HG02642 (cell line): ENCODE data around the gene FGF6.
"Not testable (repeated sequence)": the region's sequence is repeated elsewhere in the genome, so short reads cannot be mapped to it uniquely, and the experiment has no call there.

Source experiments
- ATAC-seq: cut with Tn5 transposase; IDR thresholded peaks from one replicate; pipeline ENCODE4 v1.9.1; 2021; ENCODE audit warnings: mild to moderate bottlenecking; ENCODE audit not compliant: unreplicated experiment, poor library complexity

Gene FGF6, protein sequence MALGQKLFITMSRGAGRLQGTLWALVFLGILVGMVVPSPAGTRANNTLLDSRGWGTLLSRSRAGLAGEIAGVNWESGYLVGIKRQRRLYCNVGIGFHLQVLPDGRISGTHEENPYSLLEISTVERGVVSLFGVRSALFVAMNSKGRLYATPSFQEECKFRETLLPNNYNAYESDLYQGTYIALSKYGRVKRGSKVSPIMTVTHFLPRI

DNA sequence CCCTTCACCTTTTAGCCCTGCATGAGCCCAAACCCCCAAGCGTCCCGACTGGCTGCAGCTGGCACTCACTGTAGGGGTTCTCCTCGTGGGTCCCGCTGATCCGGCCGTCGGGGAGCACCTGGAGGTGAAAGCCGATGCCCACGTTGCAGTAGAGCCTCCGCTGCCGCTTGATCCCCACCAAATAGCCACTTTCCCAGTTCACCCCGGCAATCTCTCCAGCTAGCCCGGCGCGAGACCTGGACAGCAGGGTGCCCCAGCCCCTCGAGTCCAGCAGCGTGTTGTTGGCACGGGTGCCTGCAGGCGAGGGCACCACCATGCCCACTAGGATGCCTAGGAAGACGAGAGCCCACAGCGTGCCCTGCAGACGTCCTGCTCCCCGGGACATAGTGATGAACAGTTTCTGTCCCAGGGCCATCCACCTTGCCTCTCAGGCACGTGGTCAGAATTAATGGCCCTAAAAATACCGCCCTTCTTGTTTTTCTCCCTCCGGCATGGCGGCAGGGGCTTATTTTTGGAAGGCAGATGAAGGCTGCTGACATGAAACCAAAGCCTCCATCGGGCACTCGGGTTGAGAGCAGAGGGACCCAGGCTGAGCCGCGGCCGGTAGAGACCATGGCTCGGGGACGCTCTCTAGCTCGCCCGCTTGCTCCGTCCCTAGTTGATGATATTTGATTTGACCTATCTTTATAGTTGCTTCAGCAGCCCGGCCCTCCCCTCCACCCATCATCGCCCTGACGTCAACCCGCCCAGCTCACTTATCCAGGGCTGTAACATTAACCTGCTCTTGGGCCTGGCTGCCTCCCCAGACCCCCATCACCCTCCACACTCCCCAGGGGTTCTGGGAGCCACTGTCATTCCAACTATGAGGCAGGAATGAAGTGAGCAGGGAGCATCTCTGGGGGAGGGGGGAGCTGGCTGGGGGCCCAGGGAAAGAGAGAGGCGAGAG, at the start of gene FGF6:
TSS of gene FGF6 (minus strand) at position 660 of the 946 bp plus-strand sequence. CDS start at position 415, 245 bp downstream.
- no peak for ATAC-seq

DNA sequence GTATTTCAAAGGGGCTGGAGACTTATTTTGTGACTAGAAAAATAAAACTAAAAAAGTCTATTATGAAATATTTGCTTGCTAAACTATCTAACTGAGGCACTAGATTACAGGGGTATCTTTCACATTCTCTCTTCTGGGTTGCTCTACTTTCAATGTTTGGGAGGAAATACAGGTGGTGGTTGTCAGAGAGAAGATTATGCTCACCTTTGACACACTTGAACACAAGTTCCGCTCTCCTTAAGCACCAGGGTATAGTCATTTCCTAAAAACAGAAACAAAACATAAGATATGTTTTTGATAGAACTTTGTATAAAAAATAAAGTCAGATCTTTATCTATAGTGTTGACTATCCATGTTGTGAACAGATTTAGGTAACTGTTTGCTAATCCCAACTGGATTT, 45.4 kb upstream of the FGF6 start:
- ATAC-seq: no peak

DNA sequence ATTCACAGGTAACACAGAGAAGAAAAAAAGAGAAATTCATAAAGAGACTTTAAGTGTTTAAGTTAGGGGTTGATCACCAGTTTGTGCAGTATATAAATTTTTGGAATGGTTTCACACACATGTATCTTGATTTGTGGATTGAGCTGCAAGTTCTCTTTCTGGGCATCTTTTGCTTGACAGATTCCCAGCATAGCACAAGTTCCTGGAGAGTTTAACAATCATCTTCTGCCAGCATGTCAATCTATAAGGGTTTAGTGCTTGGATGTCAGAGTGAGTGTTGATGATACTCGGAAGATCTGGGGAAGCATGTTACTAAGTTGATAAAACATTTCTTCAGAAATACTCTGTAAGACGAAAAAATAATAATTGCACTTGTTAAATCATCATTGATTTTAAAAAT, 43.9 kb upstream of the FGF6 start:
- no peak for ATAC-seq

DNA sequence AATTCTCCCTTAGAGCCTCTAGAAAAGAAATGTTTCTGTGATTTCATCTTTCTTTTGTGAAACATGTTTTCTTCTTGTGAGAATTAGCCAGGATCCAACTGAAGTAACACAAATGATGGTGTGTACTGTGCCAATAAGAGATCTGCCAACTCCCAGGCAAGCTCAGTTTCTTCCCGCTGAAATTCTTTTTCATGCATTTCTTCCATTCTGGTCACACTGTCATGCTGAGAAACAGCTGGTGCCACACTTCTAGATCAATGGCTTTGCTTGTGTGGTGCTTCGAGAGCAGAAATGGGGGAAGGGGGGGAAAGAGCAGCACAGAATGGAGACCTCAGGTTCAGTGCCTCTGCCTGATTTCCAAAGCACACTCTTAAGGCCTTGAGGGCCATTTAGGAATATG, 41.4 kb upstream of the FGF6 start:
- ATAC-seq: no peak

DNA sequence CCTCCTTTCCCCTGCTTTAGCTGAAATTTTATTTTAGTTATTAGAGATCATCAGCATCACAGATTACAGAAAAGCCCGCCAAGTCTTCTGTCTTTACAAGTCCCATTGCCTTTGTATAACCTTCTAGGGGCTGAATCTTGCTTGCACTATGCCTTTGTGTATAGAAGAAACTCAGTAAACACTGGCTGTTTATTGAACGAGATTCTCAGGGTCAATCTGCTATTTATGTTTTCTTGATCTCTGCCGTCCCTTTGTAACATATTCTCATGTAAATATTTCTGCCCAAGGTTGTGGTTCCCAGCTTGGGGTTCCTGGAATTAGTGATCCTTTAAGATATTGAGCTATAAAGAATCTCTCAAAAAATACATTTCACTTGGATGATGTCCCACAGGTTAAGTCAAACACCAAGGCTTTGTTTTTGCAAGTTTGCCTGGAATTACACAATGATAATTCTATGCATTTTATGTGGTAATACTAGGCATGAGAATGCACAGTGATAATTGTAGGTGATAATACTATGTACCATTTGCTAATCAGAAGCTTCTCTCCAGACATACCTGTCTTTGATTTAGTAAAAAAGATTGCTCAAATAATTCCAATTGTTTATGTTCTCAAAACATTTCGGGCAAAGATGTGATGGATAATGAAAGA, 40.6 kb upstream of the FGF6 start:
- ATAC-seq: no peak

DNA sequence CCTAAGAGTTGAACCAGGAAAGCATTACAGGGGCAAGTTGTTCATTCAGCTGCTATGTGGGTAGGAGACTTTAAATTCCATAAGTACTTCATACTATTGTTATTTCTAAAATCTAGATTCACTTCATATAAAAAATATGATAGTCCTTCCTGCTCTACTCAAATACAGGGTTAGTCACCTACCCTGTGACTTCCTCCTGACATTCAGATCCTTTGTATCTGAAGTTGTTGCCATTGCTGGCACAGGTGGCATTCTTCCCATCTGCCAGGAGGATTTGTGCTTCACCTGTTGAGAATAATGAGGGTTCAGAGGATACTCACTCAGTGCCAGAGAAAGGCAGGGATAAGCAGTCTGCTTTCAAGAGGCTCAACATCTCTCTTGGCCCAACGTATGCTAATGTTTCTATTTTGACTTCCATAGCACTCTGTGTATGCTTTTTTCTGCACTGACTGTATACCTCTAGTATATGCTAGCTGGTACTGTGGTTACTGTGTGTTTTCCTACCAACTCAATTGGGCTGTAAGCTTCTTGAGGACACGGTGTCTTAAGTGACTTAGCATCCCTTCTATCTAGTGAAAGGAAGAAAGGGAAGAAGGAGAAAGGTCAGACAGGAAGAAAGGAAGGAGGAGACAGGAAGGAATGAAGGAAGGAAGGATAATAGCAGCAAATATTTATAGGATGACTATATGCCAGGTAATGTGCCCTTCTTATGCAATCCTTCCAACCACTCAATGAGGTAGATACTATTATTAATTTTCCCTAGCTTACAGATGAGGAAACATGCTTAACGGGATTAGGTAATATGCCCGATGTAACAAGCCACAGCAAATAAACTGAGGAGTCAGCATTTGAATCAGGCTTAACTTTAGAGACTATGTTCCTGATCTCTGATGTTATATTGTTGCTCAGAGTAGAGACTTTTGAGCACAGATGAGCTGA, 38.5 kb upstream of the FGF6 start:
- no peak for ATAC-seq

DNA sequence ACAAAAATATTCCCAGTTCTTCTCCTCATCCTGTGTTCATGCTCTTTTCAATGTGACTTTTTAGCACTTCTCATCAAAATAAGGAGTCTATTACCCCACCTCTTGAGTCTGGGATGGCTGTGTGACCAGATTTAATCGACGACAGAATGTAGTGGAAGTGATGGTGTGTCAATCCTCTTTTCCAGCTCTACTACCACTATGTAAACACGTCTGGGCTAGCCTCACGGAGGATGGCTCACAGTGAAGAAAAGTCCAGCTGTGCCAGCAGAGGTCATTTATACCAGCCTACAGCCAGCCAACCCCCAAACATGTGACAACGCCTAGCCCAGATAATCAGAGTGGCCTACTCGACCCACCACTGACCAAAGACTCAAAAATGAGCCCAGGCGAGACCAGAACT, 37.3 kb upstream of the FGF6 start:
- ATAC-seq: no peak

DNA sequence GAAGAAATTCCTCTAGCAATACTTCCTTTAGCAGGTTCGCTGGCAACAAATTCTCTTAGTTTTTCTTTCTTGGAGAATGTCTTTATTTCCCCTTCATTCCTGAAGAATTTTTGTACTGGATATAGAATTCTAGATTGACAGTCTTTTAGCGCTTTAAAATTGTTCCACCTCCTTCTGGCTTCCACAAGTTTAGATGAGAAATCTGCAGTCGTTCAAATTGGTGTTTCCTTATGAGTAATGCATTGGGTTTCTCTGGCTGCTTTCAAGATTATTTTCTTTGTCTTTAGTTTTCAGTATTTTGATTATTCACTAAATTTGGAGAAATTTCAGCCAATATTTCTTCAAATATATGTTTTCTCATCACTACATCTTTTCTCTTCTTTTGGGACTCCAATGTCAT, 33.3 kb upstream of the FGF6 start:
- no peak for ATAC-seq

DNA sequence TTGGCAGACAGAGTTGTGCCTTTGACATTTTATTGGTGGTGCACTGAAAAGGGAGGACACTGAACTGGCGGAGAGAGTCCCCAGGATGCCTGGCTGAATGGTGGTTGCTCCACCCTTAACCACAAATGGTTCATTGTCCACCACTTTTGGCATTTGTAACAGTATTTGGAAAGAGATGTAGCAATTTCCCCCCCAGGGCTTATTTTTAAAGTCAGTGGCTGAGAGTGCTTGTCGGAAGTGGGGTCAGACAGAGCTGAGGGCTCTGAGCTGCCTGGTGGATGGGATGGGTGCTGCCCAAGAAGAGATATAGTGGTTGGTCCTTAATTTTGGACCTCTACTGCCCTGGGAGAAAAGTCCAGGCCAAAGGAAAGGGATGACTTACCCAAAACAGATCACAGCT, 31.5 kb upstream of the FGF6 start:
- no peak for ATAC-seq

DNA sequence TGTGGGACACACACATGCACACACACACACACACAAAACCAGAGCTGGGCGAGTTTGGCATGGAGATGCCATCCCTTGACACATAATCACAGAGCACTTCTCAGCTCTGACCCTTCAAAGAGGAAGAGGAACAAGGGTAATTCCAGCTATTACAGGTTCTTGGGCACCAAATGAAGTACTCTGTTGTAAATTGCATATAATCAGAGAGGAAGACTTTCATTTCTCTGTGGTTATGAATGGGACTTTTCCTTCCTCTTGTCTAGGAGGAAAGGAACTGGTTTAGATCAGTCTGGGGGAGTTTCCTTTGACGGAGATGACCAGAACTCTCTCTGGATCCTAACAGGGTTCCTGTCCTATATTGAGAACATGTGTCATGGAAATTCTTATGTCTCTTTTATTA, 26.4 kb upstream of the FGF6 start:
- no peak for ATAC-seq

DNA sequence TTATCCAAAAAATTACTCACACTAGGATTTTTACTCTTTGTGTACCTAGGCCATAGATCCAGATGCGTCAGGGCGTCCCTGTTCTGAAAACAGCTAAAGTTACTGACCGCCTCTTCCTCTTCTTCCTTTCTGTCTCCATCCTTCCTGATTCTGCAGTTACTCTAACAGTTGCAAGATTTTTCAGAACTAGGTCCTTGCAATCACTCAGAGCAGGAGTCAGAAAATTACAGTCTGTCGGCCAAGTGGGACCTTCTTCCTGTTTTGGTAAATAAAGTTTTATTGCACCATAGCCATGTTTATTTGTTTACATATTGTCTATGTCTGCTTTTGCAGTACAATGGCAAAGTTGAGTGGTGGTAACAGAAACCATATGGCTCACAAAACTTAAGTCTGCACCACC, 25.6 kb upstream of the FGF6 start:
- no peak for ATAC-seq

DNA sequence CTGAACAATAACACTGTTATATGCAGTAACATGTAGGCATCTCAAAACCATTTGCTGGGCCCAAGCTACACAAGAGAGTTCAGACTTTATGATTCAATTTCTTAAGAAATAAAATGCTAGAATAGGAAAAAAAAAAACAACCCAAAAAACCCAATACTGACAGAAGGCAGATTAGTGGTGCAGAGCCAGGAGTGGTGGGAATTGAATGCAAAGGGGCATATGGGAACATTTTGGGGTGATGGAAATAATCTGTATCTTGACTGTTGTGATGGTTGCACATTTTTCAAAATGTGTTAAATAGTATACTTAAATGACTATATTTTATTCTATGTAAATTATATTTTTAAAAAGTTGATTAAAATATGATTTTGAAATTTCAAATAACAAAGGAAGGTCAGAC, 23.4 kb upstream of the FGF6 start:
- ATAC-seq: no peak

DNA sequence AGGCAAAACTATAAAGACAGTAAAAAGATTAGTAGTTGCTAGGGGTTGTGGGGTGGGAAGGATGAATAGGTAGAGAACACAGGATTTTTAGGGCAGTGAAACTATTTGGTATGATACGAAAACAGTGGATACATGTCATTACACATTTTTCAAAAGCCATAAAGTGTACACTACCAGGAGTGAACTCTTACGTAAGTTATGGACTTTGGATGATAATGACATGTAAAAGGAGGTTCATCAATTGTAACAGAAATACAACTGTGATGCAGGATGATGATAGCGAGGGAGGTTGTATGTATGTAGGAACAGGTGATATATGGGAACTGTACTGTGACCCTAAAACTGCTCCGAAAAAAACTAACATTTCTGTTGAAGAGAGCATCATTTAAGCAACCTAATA, 15.1 kb upstream of the FGF6 start:
- no peak for ATAC-seq

DNA sequence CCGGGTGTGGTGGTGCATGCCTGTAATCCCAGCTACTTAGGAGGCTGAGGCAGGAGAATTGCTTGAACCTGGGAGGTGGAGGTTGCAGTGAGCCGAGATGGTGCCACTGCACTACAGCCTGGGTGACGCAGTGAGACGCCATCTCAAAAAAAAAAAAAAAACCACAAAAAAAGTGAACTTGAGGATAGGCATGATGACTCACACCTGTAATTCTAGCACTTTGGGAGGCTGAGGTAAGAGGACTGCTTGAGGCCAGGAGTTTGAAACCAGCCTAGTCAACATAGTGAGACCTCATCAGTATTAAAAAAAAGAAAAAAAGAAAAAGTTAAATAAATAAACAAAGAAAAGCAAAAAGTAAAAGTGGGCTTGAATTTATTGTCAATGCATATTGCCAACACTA, 10.2 kb upstream of the FGF6 start:
- not testable (repeated sequence) for ATAC-seq

DNA sequence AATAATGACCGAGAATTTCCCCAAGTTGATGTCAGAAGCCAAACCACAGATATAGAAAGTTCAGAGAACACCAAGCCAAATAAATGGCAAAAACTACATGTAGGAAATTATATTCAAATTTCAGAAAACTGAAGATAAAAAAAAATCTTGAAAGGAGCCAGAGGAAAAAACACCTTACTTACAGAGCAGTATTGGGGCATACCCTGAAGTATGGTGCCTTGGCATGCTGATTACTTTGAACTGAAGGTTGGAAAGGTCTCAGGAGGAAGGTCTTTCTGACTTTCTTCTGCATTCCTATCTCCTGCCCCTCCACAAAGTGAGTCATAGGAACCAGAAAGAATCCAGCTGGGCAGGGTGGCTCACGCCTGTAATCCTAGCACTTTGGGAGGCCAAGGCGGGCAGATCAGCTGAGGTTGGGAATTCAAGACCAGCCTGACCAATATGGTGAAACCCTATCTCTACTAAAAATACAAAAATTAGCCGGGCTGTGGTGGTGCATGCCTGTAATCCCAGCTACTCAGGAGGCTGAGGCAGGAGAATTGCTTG, 8.8 kb upstream of the FGF6 start:
- no peak for ATAC-seq

DNA sequence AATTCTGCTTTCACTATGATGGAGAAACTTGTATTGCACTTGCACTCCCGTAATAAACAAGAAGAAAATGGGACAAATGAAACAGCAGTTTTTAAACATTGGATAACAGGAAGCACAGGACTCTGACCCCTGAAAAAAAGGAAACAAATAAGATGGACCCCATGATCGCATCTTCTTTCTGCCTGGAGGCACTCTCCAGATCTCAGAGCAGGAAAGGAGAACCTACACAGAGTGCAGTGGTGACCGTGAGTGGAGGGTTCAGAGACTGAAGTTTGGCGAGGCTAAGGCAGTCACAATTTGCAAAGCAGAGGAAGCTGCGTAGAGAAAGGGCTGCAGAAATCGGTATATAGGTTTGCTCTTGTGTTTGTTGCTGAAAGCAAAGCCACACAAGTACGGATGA, 6.1 kb upstream of the FGF6 start:
- ATAC-seq: no peak

DNA sequence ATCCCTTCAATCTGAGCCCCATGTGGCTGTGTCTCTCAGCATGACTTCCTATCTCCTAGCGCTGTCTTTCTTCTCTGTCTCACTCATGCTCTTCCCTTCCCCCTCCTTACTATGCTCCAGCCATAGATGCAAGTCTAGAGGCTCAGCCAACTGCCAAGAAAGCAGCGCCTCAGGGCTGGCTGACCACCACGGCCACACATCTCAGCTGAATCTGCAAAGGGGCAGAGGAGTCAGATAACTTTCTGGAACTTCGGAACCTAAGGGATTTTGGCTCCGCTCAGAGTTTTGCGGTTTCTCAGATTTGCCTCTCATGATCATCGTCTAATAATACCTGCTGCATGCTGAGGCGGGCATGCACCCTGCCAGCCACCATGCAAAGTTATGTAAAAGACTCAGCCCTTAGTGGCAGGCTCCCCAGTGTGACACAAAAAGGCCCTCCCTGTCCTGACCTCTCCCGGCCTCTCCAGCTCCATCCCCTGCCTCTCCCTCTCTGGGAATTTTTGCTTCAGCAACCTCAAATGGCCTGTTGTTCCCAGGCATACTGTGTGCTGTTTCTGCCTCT, 5.0 kb upstream of the FGF6 start:
- no peak for ATAC-seq

DNA sequence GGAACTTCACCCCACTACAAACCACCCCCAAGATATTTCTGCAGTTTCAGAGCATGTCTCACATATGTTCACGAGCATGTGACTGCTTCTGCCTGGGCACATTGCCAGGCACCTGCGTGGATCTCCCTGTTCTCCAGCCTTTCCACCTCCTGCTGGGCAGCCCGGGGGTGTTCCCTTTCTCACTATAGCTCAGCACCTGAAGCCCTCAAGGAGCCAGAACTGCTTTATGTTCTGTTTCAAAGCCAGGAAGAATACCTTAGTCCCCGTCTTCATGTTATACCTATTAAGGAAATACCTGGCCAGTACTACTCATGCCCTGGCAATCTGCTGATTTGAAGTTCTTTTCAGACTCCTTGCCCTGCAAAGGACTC, 4.2 kb upstream of the FGF6 start:
- no peak for ATAC-seq

DNA sequence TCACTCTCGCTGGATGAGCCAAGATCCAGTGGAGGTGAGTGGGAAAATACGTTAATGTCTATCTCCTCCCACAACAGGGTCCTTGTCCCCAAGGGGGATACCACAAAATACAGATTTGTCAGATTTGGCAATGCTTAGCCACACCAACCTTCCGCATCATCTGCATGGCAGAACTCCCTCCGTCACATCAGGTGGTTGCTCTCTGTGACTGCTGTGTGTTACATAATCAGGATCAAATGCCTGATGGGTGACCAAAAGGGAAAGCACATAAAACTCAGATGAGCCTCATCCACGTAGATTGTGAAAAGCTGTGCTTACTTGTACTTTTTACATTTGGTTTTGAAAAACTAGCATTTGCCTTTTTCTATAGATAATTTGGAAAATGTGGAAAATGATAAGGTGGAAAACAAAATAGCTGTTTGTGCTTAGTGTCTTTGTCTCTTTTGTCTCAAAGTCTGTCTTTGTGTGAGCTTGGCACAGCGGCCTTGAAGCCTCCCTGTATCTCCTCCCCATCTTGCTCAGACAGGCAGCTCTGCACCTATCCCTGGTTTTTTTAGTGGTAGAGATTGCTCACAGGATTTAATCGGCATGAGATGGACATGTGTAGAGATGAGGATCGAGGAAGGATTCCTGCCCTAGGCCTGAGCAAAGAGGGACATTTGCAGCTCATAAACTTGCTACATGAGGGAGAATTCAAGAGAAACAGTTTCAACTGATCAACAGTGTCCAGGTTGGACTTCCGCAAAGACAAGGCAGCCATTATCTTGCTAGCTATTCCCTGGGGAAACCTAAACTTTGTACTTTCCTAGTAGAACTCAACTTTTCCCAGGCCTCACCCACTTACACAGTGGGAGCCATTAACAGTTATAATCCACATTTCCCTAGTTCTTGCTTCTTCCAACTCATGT, 3.6 kb upstream of the FGF6 start:
- no peak for ATAC-seq
